ENCODE results near the gene BAIAP2L2.
"Not testable (repeated sequence)": the region's sequence is repeated elsewhere in the genome, so short reads cannot be mapped to it uniquely, and the experiment has no call there.

GRCh38 chr22:38154563-38154915 lies 44.1 kb upstream of the BAIAP2L2 start:
- not testable (repeated sequence) for TF ChIP-seq CTCF, POLR2AphosphoS5, POLR2A (IDR thresholded peaks at IDR 0.05)
